IMR-90 (cell line): ENCODE measurements around the gene CLK3. TPM values are rescaled to one million over a fixed set of nuclear protein-coding genes. Genes with fewer than 3 reads are reported as not detected.

Experiments
- ATAC-seq: fragments of 200-7000 bp; cut with Tn5 transposase; 2 replicates; pipeline ENCODE4 v1.9.1; 2020; ENCODE audit warnings: low read depth, mild to moderate bottlenecking, moderate library complexity
- BruUV-seq: library from RNA; stranded (reverse); fragments of 400-500 nt; replicated peaks from 2 replicates; lab custom pipeline; 2021; lab: Mats Ljungman, UMichigan
- CTCF ChIA-PET: fragments of 300-600 bp; formaldehyde crosslinking; extraction: SDS; loops from one replicate; lab custom pipeline; 2021; ENCODE audit warnings: antibody characterized with exemption; lab: Yijun Ruan, JAX
- POLR2A ChIA-PET: fragments of 300-600 bp; sonication (Branson Sonifier 250); formaldehyde crosslinking; loops from one replicate; lab custom pipeline; 2022; ENCODE audit warnings: antibody characterized with exemption; ENCODE audit not compliant: unreplicated experiment; lab: Charles Lee
- DNase-seq: peaks from one replicate; pipeline ENCODE4 v3.0.0; 2013
- H2AFZ ChIP-seq: replicated peaks from 2 replicates; pipeline ENCODE3; 2013; ENCODE audit warnings: low read length, mild to moderate bottlenecking; ENCODE audit not compliant: poor library complexity
- H2AK5ac ChIP-seq: 2 replicates; pipeline ENCODE4 v1.6.1; 2013; ENCODE audit warnings: low read depth, low read length, inconsistent platforms
- H2AK9ac ChIP-seq: replicated peaks from 2 replicates; pipeline ENCODE3; 2013; ENCODE audit warnings: mild to moderate bottlenecking, low read depth, low read length, moderate library complexity; ENCODE audit not compliant: poor library complexity
- H2BK120ac ChIP-seq: 2 replicates; pipeline ENCODE4 v1.6.1; 2013; ENCODE audit warnings: low read depth, low read length, inconsistent platforms
- H2BK15ac ChIP-seq: 3 replicates; pipeline ENCODE4 v1.6.1; 2013; ENCODE audit warnings: low read depth, low read length, inconsistent platforms
- H2BK20ac ChIP-seq: 2 replicates; pipeline ENCODE4 v1.6.1; 2013; ENCODE audit warnings: low read depth, mild to moderate bottlenecking, inconsistent platforms, low read length, moderate library complexity
- H2BK5ac ChIP-seq: 2 replicates; pipeline ENCODE4 v1.6.1; 2013; ENCODE audit warnings: mild to moderate bottlenecking, low read depth, low read length, inconsistent platforms; ENCODE audit not compliant: poor library complexity, severe bottlenecking
- H3K14ac ChIP-seq: replicated peaks from 2 replicates; pipeline ENCODE4 v1.6.1; 2013; ENCODE audit warnings: low read depth, low read length, inconsistent platforms
- H3K18ac ChIP-seq: 2 replicates; pipeline ENCODE4 v1.6.1; 2013; ENCODE audit warnings: low read depth, low read length, control low read depth
- H3K23ac ChIP-seq: 2 replicates; pipeline ENCODE4 v1.6.1; 2013; ENCODE audit warnings: low read depth, low read length, inconsistent platforms
- H3K27ac ChIP-seq: 2 replicates; pipeline ENCODE4 v1.5.1; 2013; ENCODE audit warnings: mild to moderate bottlenecking, control low read depth, low read length; ENCODE audit not compliant: insufficient read depth
- H3K27me3 ChIP-seq: 2 replicates; pipeline ENCODE4 v1.6.1; 2013; ENCODE audit warnings: low read length; ENCODE audit not compliant: control insufficient read depth, insufficient read depth
- H3K36me3 ChIP-seq: 2 replicates; pipeline ENCODE4 v1.6.1; 2013; ENCODE audit warnings: low read length, mixed read lengths; ENCODE audit not compliant: control insufficient read depth, insufficient read depth
- H3K4ac ChIP-seq: 2 replicates; pipeline ENCODE4 v1.6.1; 2013; ENCODE audit warnings: low read depth, low read length, inconsistent platforms
- H3K4me1 ChIP-seq: 2 replicates; pipeline ENCODE4 v1.6.1; 2013; ENCODE audit warnings: low read length, mixed read lengths; ENCODE audit not compliant: control insufficient read depth, insufficient read depth
- H3K4me2 ChIP-seq: 2 replicates; pipeline ENCODE4 v1.6.1; 2013; ENCODE audit warnings: low read depth, mild to moderate bottlenecking, control low read depth, low read length, moderate library complexity
- H3K4me3 ChIP-seq: 2 replicates; pipeline ENCODE4 v1.5.1; 2013; ENCODE audit warnings: low read depth, mild to moderate bottlenecking, control low read depth, low read length, moderate library complexity; ENCODE audit not compliant: insufficient read depth
- H3K56ac ChIP-seq: 2 replicates; pipeline ENCODE4 v1.6.1; 2013; ENCODE audit warnings: low read length, inconsistent platforms; ENCODE audit not compliant: insufficient read depth; ENCODE audit errors: extremely low read depth
- H3K79me1 ChIP-seq, 2 experiments: 2 replicates each; pipeline ENCODE4 v1.6.1; 2013; ENCODE audit warnings: low read length in 2 of 2, inconsistent platforms in 1 of 2, low read depth in 1 of 2
- H3K9ac ChIP-seq: 2 replicates; pipeline ENCODE4 v1.6.1; 2013; ENCODE audit warnings: low read depth, low read length, control low read depth
- H3K9me1 ChIP-seq: 2 replicates; pipeline ENCODE4 v1.6.1; 2013; ENCODE audit warnings: low read length, inconsistent platforms; ENCODE audit not compliant: insufficient read depth
- H3K9me3 ChIP-seq: 2 replicates; pipeline ENCODE4 v1.6.1; 2013; ENCODE audit warnings: low read length; ENCODE audit not compliant: control insufficient read depth, insufficient read depth
- H4K20me1 ChIP-seq: 2 replicates; pipeline ENCODE4 v1.6.1; 2013; ENCODE audit warnings: low read length, inconsistent platforms; ENCODE audit not compliant: insufficient read depth
- H4K5ac ChIP-seq: 2 replicates; pipeline ENCODE4 v1.6.1; 2013; ENCODE audit warnings: mild to moderate bottlenecking, low read depth, low read length, control low read depth
- H4K8ac ChIP-seq, 2 experiments: 2 replicates each; pipeline ENCODE4 v1.6.1; 2013; ENCODE audit warnings: low read depth in 2 of 2, low read length in 2 of 2, control low read depth in 1 of 2, inconsistent platforms in 1 of 2
- H4K91ac ChIP-seq: 2 replicates; pipeline ENCODE4 v1.6.1; 2013; ENCODE audit warnings: low read depth, low read length, inconsistent platforms; ENCODE audit not compliant: insufficient read depth
- CHD1 ChIP-seq: IDR thresholded peaks from 2 replicates; pipeline ENCODE4 v1.6.1; 2012; ENCODE audit warnings: low read depth, low read length, improper control_type of control experiment
- FOS ChIP-seq: fragments of 150-350 bp; IDR thresholded peaks from 2 replicates; pipeline ENCODE4 v1.6.1; 2016; ENCODE audit warnings: low read depth, low read length
- MAZ ChIP-seq: IDR thresholded peaks from 2 replicates; pipeline ENCODE4 v1.6.1; 2012; ENCODE audit warnings: low read depth, mild to moderate bottlenecking, low read length, improper control_type of control experiment, moderate library complexity, borderline replicate concordance
- RAD21 ChIP-seq: IDR thresholded peaks from 2 replicates; pipeline ENCODE4 v1.6.1; 2012; ENCODE audit warnings: low read length, improper control_type of control experiment
- RFX5 ChIP-seq: IDR thresholded peaks from 2 replicates; pipeline ENCODE4 v1.8.0; 2012; ENCODE audit warnings: low read depth, mild to moderate bottlenecking, low read length, moderate library complexity
- SMC3 ChIP-seq: fragments of 150-350 bp; IDR thresholded peaks from 2 replicates; pipeline ENCODE4 v1.6.1; 2016; ENCODE audit warnings: low read depth, mild to moderate bottlenecking, antibody characterized with exemption, low read length, moderate library complexity
- WGBS, 2 experiments: methylation state at CpG; one replicate each; pipeline versions ENCODE4 v1.1.5 to v1.1.7; 2013; ENCODE audit warnings: missing lambda C conversion rate in 2 of 2; ENCODE audit not compliant: insufficient read length in 1 of 2; ENCODE audit errors: extremely low coverage in 2 of 2; 5-methylcytosine and 5-hydroxymethylcytosine counted together
- dilution Hi-C: fragments of 300-500 bp; cut with HindIII; formaldehyde crosslinking; loops from one replicate; pipeline ENCODE4 v1.14.3; 2018; ENCODE audit warnings: low sequenced_read_pairs; ENCODE audit not compliant: unreplicated experiment
- in situ Hi-C: fragments of 300-500 bp; cut with MboI; formaldehyde crosslinking; loops from 3 replicates; pipeline ENCODE4 v1.14.3; 2019; ENCODE audit warnings: low sequenced_read_pairs, inconsistent platforms, mixed read lengths
- intact Hi-C: fragments of 100-400 bp; cut with micrococcal nuclease; formaldehyde crosslinking; loops from 2 replicates; pipeline ENCODE4 v1.10.0; 2022
- polyA plus RNA-seq, 3 experiments: library from polyadenylated mRNA; depleted of rRNA; stranded (reverse); fragments of >200 nt; gene quantifications; 2 replicates each; pipeline ENCODE4 v1.2.3, GENCODE V29; 2012; ENCODE audit warnings: low replicate concordance in 1 of 3
- total RNA-seq: library from RNA; depleted of rRNA; stranded (reverse); fragments of >200 nt; gene quantifications from 2 replicates; pipeline ENCODE4 v1.2.3, GENCODE V29; 2012
- TF ChIP-seq, protein P1 (sequence below): fragments of 150-350 bp; IDR thresholded peaks from 2 replicates; pipeline ENCODE4 v1.6.1; 2016; ENCODE audit warnings: low read depth, mild to moderate bottlenecking, low read length, moderate library complexity, borderline replicate concordance
- TF ChIP-seq, protein P2 (sequence below): fragments of 150-350 bp; IDR thresholded peaks from 2 replicates; pipeline ENCODE4 v1.6.1; 2017; ENCODE audit warnings: mild to moderate bottlenecking, antibody characterized with exemption, low read length, low read depth

The CLK3 gene
- total and polyA plus RNA-seq, 2 of the 4 experiments (the other 2 are of a cell fraction) = 84.7 to 117 TPM

DNA sequence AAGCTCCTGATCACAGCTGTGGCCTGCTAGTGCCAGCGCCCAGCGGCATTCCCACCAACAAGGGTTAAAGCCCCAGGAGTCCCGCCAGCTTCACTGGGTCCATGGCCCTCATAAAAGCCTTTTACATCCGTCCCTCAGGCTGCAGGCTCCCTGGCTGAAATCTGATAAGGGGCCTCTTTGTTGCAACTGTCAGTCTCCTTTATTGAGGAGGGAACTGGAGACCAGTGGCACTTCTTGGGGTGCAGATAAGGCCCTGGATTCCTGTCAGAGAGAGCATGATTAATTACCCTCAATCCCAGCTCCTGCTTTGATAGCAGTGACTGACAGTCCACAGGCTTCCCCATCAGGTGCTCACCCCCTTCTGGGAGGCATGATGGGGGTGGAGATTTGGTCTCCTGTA, 30.9 kb upstream of the CLK3 start:
- intact Hi-C loops (no loop called here), dilution Hi-C loops (no loop called here), in situ Hi-C loops (no loop called here)
- H2AFZ ChIP-seq = no peak overlapping the region
- no peak overlapping the region for H4K5ac ChIP-seq
- H2BK20ac ChIP-seq = no peak overlapping the region
- H2AK9ac ChIP-seq = no peak overlapping the region
- H3K9me1 ChIP-seq = peaks cover 15% of the 10 kb centered on the region
- no peak overlapping the region for H4K91ac ChIP-seq
- no peak overlapping the region for H3K4ac ChIP-seq
- peaks cover 4% of the 10 kb centered on the region for H4K20me1 ChIP-seq
- TF ChIP-seq CHD1 (no peak), RAD21 (no peak), MAZ (no peak), FOS (no peak), RFX5 (no peak), SMC3 (no peak)
- TF ChIP-seq, protein P1, sequence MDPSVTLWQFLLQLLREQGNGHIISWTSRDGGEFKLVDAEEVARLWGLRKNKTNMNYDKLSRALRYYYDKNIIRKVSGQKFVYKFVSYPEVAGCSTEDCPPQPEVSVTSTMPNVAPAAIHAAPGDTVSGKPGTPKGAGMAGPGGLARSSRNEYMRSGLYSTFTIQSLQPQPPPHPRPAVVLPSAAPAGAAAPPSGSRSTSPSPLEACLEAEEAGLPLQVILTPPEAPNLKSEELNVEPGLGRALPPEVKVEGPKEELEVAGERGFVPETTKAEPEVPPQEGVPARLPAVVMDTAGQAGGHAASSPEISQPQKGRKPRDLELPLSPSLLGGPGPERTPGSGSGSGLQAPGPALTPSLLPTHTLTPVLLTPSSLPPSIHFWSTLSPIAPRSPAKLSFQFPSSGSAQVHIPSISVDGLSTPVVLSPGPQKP = no peak
- TF ChIP-seq, protein P2, sequence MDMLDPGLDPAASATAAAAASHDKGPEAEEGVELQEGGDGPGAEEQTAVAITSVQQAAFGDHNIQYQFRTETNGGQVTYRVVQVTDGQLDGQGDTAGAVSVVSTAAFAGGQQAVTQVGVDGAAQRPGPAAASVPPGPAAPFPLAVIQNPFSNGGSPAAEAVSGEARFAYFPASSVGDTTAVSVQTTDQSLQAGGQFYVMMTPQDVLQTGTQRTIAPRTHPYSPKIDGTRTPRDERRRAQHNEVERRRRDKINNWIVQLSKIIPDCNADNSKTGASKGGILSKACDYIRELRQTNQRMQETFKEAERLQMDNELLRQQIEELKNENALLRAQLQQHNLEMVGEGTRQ = no peak
- H3K4me3 ChIP-seq = no peak overlapping the region
- POLR2A ChIA-PET = interaction anchor here (0.6 kb wide), 1 partner anchor 13 kb away, joined by 3 read pairs; no protein-coding TSS in a partner anchor
- H2BK5ac ChIP-seq = no peak overlapping the region
- no peak overlapping the region for H2BK120ac ChIP-seq
- H3K23ac ChIP-seq = no peak overlapping the region
- H2BK15ac ChIP-seq = no peak overlapping the region
- H3K36me3 ChIP-seq = peaks cover 4% of the 10 kb centered on the region
- BruUV-seq = no TSS peak
- no peak overlapping the region for H4K8ac ChIP-seq
- CTCF ChIA-PET = no interaction called here
- no peak overlapping the region for H3K56ac ChIP-seq
- H3K27ac ChIP-seq = no peak overlapping the region
- peaks cover 0 to 20% of the 10 kb centered on the region in 2 experiments; a peak in 1 of 4 replicates for H3K79me1 ChIP-seq
- no peak overlapping the region for H3K4me2 ChIP-seq
- WGBS, 2 experiments = 82% methylated on average over 2 of the region's 4 CpGs; no CpG with 5 or more reads in 1 of the 2 experiments
- H3K27me3 ChIP-seq = no peaks in the 10 kb centered on the region
- H3K18ac ChIP-seq = no peak overlapping the region
- ATAC-seq (no peak), DNase-seq (no peak)
- no peak overlapping the region for H3K9ac ChIP-seq
- no peak overlapping the region for H3K14ac ChIP-seq
- no peaks in the 10 kb centered on the region for H3K9me3 ChIP-seq
- H3K4me1 ChIP-seq = peaks cover 9% of the 10 kb centered on the region
- no peak overlapping the region for H2AK5ac ChIP-seq
